ENCODE results near the gene ARHGAP26. TPM values are rescaled to one million over a fixed set of nuclear protein-coding genes. Genes with fewer than 3 reads are reported as not detected.

ARHGAP26 gene
- total and polyA plus RNA-seq, 2 donors (not counting 3 experiments of a cell fraction or from before 2014, with no cell fraction given) = 3.1 to 16.2 TPM

GRCh38 chr5:143222287-143223231 lies 452.4 kb downstream of the ARHGAP26 start:
- no peak for TF ChIP-seq CTCF (IDR thresholded peaks at IDR 0.05; ENCODE audit: extremely low read depth in 1 of 2, insufficient read depth in 1 of 2, low read depth in 1 of 2, low read length in 2 of 2)
- TF ChIP-seq EZH2 (IDR thresholded peaks at IDR 0.05; ENCODE audit: borderline replicate concordance, low read depth, low read length, severe bottlenecking) = no peak
- TF ChIP-seq POLR2A (IDR thresholded peaks at IDR 0.05; ENCODE audit: low read depth, low read length) = no peak
- TF ChIP-seq FOS (IDR thresholded peaks at IDR 0.05; ENCODE audit: borderline replicate concordance, insufficient read depth, low read length) = no peak
- no peak for TF ChIP-seq POLR2AphosphoS5 (IDR thresholded peaks at IDR 0.05; ENCODE audit: insufficient read depth, low read depth, low read length)
- no peak for TF ChIP-seq JUN (IDR thresholded peaks at IDR 0.05; ENCODE audit: borderline replicate concordance, insufficient read depth, insufficient read length, low read depth)
- no peak for TF ChIP-seq MAX (IDR thresholded peaks at IDR 0.05; ENCODE audit: insufficient read depth, insufficient read length)
- no peak for TF ChIP-seq MYC (IDR thresholded peaks at IDR 0.05; ENCODE audit: low read depth, low read length)
- no peak for TF ChIP-seq GATA2 (IDR thresholded peaks at IDR 0.05; ENCODE audit: insufficient read depth, insufficient read length, low read depth, low read length)
- Histone ChIP-seq H3K4me2 (ENCODE audit: insufficient read depth, low read length) (no peak overlapping the region), H3K27ac (ENCODE audit: insufficient read depth, low read depth, low read length) (no peak overlapping the region), H3K36me3 (ENCODE audit: control insufficient read depth in 2 of 2, extremely low read depth in 1 of 2, insufficient read depth in 2 of 2, low read length in 2 of 2) (no peaks in the 10 kb centered on the region), H2AFZ (ENCODE audit: low read depth, low read length) (no peak overlapping the region), H3K27me3 (ENCODE audit: control insufficient read depth in 2 of 2, insufficient read depth in 2 of 2, low read length in 2 of 2) (no peaks in the 10 kb centered on the region), H3K9me1 (replicated peaks; ENCODE audit: control insufficient read depth, extremely low read depth, insufficient read depth, low read length) (no peaks in the 10 kb centered on the region), H3K9ac (replicated peaks; ENCODE audit: extremely low read depth, insufficient read depth, low read length) (no peak overlapping the region), H4K20me1 (replicated peaks; ENCODE audit: control insufficient read depth, extremely low read depth, insufficient read depth, low read length) (no peaks in the 10 kb centered on the region), H3K4me3 (replicated peaks in 1 of 3; ENCODE audit: insufficient read depth in 1 of 3, low read depth in 1 of 3, low read length in 3 of 3) (no peak overlapping the region), H3K9me3 (replicated peaks; ENCODE audit: control insufficient read depth, insufficient read depth, low read length) (no peaks in the 10 kb centered on the region), H3K79me2 (ENCODE audit: control insufficient read depth, insufficient read depth, low read length) (no peaks in the 10 kb centered on the region), H3K4me1 (ENCODE audit: control insufficient read depth, extremely low read depth, insufficient read depth, low read length) (peaks cover 20% of the 10 kb centered on the region)
- no peak for DNase-seq (ENCODE audit: low read depth, low spot score)
- dilution Hi-C loops (cut with MboI; ENCODE audit: extremely low pct_ligation_motif_present, low sequenced_read_pairs) (loop anchor here (25.0 kb wide), 1 partner anchor 165 kb away; no protein-coding TSS in a partner anchor), intact Hi-C loops (cut with micrococcal nuclease) (loop anchor here (5.0 kb wide), 1 partner anchor 90 kb away; no protein-coding TSS in a partner anchor)
- ChIA-PET POLR2A (no interaction called here), CTCF (interaction anchor here (1.1 to 1.2 kb wide), 2 partner anchors 14 to 16 kb away, joined by 3 to 5 read pairs; no protein-coding TSS in a partner anchor)
- no TSS peak for BruUV-seq (replicated peaks)
- no peak for FAIRE-seq
